Neural cell (in vitro differentiated cells): Measurements from ENCODE around the gene FAM174C. TPM values are rescaled to one million over a fixed set of nuclear protein-coding genes. Genes with fewer than 3 reads are reported as not detected.
A peak's percentile ranks its signal among the peaks of the same experiment; 100 is the strongest.

Source experiments
- H2AFZ ChIP-seq: fragments of 200-600, 300-800 bp; sonication (generic), shearing (Covaris generic); 2 replicates; pipeline ENCODE4 v1.6.0; 2014; ENCODE audit warnings: low read depth, mild to moderate bottlenecking, antibody characterized with exemption, low read length, moderate library complexity
- H3F3A ChIP-seq: fragments of 200-600 bp; shearing (Covaris generic); 2 replicates; pipeline ENCODE4 v1.6.1; 2016; ENCODE audit warnings: mild to moderate bottlenecking, moderate library complexity, mixed read lengths, antibody characterized with exemption, low read length; ENCODE audit not compliant: insufficient read depth, poor library complexity, severe bottlenecking
- H3K27ac ChIP-seq: fragments of 200-600, 300-800 bp; sonication (generic), shearing (Covaris generic); 2 replicates; pipeline ENCODE4 v1.5.1; 2014; ENCODE audit warnings: mild to moderate bottlenecking, low read length, moderate library complexity
- H3K27me3 ChIP-seq: fragments of 300-800, 200-600 bp; sonication (generic), shearing (Covaris generic); 2 replicates; pipeline ENCODE4 v1.6.0; 2014; ENCODE audit warnings: mild to moderate bottlenecking, low read depth, low read length, moderate library complexity; ENCODE audit not compliant: insufficient read depth
- H3K36me3 ChIP-seq: fragments of 300-800, 200-600 bp; sonication (generic), shearing (Covaris generic); 2 replicates; pipeline ENCODE4 v1.5.1; 2014; ENCODE audit warnings: mild to moderate bottlenecking, antibody characterized with exemption, low read length, moderate library complexity; ENCODE audit not compliant: insufficient read depth
- H3K4me2 ChIP-seq: fragments of 300-800, 200-600 bp; sonication (generic), shearing (Covaris generic); 2 replicates; pipeline ENCODE4 v1.6.0; 2014; ENCODE audit warnings: mild to moderate bottlenecking, low read length
- H3K4me3 ChIP-seq: fragments of 300-800, 200-600 bp; sonication (generic), shearing (Covaris generic); 2 replicates; pipeline ENCODE4 v1.5.1; 2014; ENCODE audit warnings: mild to moderate bottlenecking, low read length, moderate library complexity
- H3K79me2 ChIP-seq: fragments of 200-600 bp; shearing (Covaris generic); replicated peaks from 2 replicates; pipeline ENCODE4 v1.6.0; 2014; ENCODE audit warnings: mild to moderate bottlenecking, low read length, moderate library complexity; ENCODE audit not compliant: insufficient read depth
- H3K9ac ChIP-seq: fragments of 300-800, 200-600 bp; sonication (generic), shearing (Covaris generic); 2 replicates; pipeline ENCODE4 v1.6.1; 2016; ENCODE audit warnings: mild to moderate bottlenecking, low read length, mixed read lengths
- H3K9me2 ChIP-seq: fragments of 200-600 bp; shearing (Covaris generic); 2 replicates; pipeline ENCODE4 v1.6.1; 2016; ENCODE audit warnings: mild to moderate bottlenecking, low read length, mixed read lengths; ENCODE audit not compliant: insufficient read depth
- H3K9me3 ChIP-seq: fragments of 200-600, 300-800 bp; sonication (generic), shearing (Covaris generic); 2 replicates; pipeline ENCODE4 v1.6.1; 2016; ENCODE audit warnings: mild to moderate bottlenecking, mixed run types, low read length, moderate library complexity, mixed read lengths
- H4K20me1 ChIP-seq: fragments of 200-600 bp; shearing (Covaris generic); 2 replicates; pipeline ENCODE4 v1.6.1; 2016; ENCODE audit warnings: mild to moderate bottlenecking, mixed run types; ENCODE audit not compliant: insufficient read depth
- CTCF ChIP-seq: fragments of 450-650 bp; IDR thresholded peaks from 2 replicates; pipeline ENCODE4 v1.5.1; 2014; ENCODE audit warnings: antibody characterized with exemption, mild to moderate bottlenecking, moderate library complexity; ENCODE audit not compliant: poor library complexity, severe bottlenecking
- EP300 ChIP-seq: fragments of 450-650 bp; conservative IDR thresholded peaks from 2 replicates; pipeline ENCODE4 v1.6.1; 2014; ENCODE audit warnings: antibody characterized with exemption, mild to moderate bottlenecking, moderate library complexity; ENCODE audit not compliant: poor library complexity, severe bottlenecking
- EZH2 ChIP-seq: fragments of 200-600, 300-800 bp; shearing (Covaris generic), sonication (generic); IDR thresholded peaks from 2 replicates; pipeline ENCODE4 v1.6.1; 2014; ENCODE audit warnings: antibody characterized with exemption, low read length, borderline replicate concordance, mild to moderate bottlenecking; ENCODE audit not compliant: insufficient read depth, poor library complexity, severe bottlenecking
- MXI1 ChIP-seq: fragments of 450-650 bp; conservative IDR thresholded peaks from 2 replicates; pipeline ENCODE4 v1.6.1; 2014; ENCODE audit warnings: antibody characterized with exemption, mild to moderate bottlenecking; ENCODE audit not compliant: poor library complexity, severe bottlenecking
- POLR2AphosphoS5 ChIP-seq: IDR thresholded peaks from 2 replicates; pipeline ENCODE4 v1.6.1; 2012
- RAD21 ChIP-seq: fragments of 450-650 bp; conservative IDR thresholded peaks from 2 replicates; pipeline ENCODE4 v1.6.1; 2014; ENCODE audit warnings: antibody characterized with exemption, mild to moderate bottlenecking, moderate library complexity
- REST ChIP-seq: IDR thresholded peaks from 2 replicates; pipeline ENCODE4 v1.6.1; 2012; ENCODE audit warnings: borderline replicate concordance
- SMC3 ChIP-seq: fragments of 450-650 bp; conservative IDR thresholded peaks from 2 replicates; pipeline ENCODE4 v1.6.1; 2014; ENCODE audit warnings: antibody characterized with exemption, mild to moderate bottlenecking, moderate library complexity; ENCODE audit not compliant: poor library complexity
- TAF1 ChIP-seq: IDR thresholded peaks from 2 replicates; pipeline ENCODE4 v1.6.1; 2012; ENCODE audit warnings: low read depth
- polyA plus RNA-seq: library from polyadenylated mRNA; depleted of rRNA; stranded (reverse); fragments of >200 nt; gene quantifications from 2 replicates; pipeline ENCODE4 v1.2.3, GENCODE V29; 2014

Gene FAM174C
- polyA plus RNA-seq, 1 donor from 2014 or later, result 28.4 TPM

GRCh38 chr19:1253514-1254080, 21.7 kb upstream of the FAM174C start:
- Histone ChIP-seq H3K9me2 (no peaks in the 10 kb centered on the region), H3K79me2 (peaks cover 64% of the 10 kb centered on the region), H3K27ac (no peak overlapping the region), H3F3A (no peaks in the 10 kb centered on the region), H4K20me1 (peaks cover 4% of the 10 kb centered on the region), H2AFZ (no peak overlapping the region), H3K27me3 (no peaks in the 10 kb centered on the region), H3K4me2 (no peak overlapping the region), H3K4me3 (peak overlapping the region; percentile 93), H3K36me3 (no peaks in the 10 kb centered on the region), H3K9ac (peak overlapping the region; percentile 99), H3K9me3 (no peaks in the 10 kb centered on the region)
- no peak for TF ChIP-seq TAF1
- no peak for TF ChIP-seq POLR2AphosphoS5
- no peak for TF ChIP-seq EZH2
- no peak for TF ChIP-seq RAD21
- TF ChIP-seq REST, result no peak
- no peak for TF ChIP-seq CTCF
- no peak for TF ChIP-seq SMC3

GRCh38 chr19:1254081-1254527, 21.2 kb upstream of the FAM174C start:
- H4K20me1 ChIP-seq, result peaks cover 4% of the 10 kb centered on the region
- TF ChIP-seq TAF1 (no peak), CTCF (no peak), POLR2AphosphoS5 (no peak), MXI1 (no peak), RAD21 (no peak), REST (no peak), SMC3 (no peak), EP300 (no peak), EZH2 (no peak)
- H3K4me3 ChIP-seq, result no peak overlapping the region
- H3F3A ChIP-seq, result no peaks in the 10 kb centered on the region
- H3K27me3 ChIP-seq, result no peaks in the 10 kb centered on the region
- no peak overlapping the region for H3K9ac ChIP-seq
- H3K4me2 ChIP-seq, result no peak overlapping the region
- no peak overlapping the region for H3K27ac ChIP-seq
- no peak overlapping the region for H2AFZ ChIP-seq
- no peaks in the 10 kb centered on the region for H3K9me2 ChIP-seq
- no peaks in the 10 kb centered on the region for H3K9me3 ChIP-seq
- H3K36me3 ChIP-seq, result no peaks in the 10 kb centered on the region
- H3K79me2 ChIP-seq, result peaks cover 69% of the 10 kb centered on the region
